NCI-H2227 (cell line): ENCODE measurements around the gene STAU1.

ENCODE experiments used
- DNase-seq: peaks from one replicate; lab custom pipeline; 2025; ENCODE audit not compliant: unreplicated experiment; lab: John Stamatoyannopoulos, UW

Gene STAU1

DNA sequence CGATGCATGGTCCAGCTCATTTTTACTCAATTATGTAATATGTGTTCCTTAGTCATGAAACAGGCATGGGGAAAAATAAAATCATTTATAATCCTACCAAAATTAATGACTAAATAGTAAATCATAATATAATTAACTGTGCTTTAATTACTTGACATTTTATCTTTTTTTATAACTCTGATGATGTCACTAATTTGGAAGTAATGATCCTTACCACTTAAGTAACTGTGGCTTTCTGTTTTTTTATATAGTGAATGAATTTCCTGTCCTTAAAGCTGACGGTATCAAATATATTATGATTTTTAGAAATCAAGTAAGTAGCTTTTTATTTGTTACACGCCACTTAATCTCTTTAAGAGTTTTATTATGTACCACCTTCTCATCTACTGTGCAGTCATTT, 109.8 kb downstream of the STAU1 start:
- no peak for DNase-seq

DNA sequence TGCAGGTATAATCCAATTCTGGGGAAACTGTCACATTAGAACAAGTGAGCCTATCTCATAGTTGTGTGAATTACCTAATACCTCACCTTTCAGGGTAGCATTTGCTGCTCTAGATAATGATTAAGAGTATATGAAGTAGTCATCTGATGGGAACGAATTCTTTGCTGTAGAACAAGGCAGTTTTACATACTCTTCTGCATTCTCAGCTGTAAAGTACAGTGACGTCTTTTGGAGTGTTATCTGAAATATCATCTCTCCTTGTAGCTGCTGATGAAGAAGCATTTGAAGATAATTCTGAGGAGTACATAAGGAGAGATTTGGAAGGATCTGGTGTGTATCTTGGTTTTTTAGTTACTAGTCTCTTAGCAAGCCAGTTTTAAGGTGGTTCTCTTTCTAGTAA, 113.6 kb downstream of the STAU1 start:
- DNase-seq: no peak
